Transverse colon (tissue), 4 donors: ENCODE results near the gene PCSK6.

Experiments used
- EP300 ChIP-seq: sonication (generic); formaldehyde crosslinking; IDR thresholded peaks from one replicate; pipeline ENCODE4 v1.6.1; 2017; ENCODE audit warnings: antibody characterized with exemption, low read depth
- POLR2A ChIP-seq: fragments of 450-650 bp; IDR thresholded peaks from one replicate; pipeline ENCODE4 v1.6.1; 2016; ENCODE audit warnings: antibody characterized with exemption, mild to moderate bottlenecking, moderate library complexity
- POLR2AphosphoS5 ChIP-seq, 3 donors: sonication (generic); formaldehyde crosslinking; IDR thresholded peaks; one replicate each; pipeline ENCODE4 v1.6.1; 2016; ENCODE audit warnings: antibody characterized with exemption in 3 of 3
- TF ChIP-seq, protein P1 (sequence below), 5 experiments: fragments of 200-600 bp in 3 of 5; fragments of 450-650 bp in 2 of 5; sonication (generic) in 3 of 5; IDR thresholded peaks; 1 replicate in 2 of 5; 2 replicates in 3 of 5; pipeline ENCODE4 v1.5.1; 2016 to 2017; ENCODE audit warnings: antibody characterized with exemption in 5 of 5, inconsistent platforms in 3 of 5, mild to moderate bottlenecking in 2 of 5, moderate library complexity in 1 of 5

DNA sequence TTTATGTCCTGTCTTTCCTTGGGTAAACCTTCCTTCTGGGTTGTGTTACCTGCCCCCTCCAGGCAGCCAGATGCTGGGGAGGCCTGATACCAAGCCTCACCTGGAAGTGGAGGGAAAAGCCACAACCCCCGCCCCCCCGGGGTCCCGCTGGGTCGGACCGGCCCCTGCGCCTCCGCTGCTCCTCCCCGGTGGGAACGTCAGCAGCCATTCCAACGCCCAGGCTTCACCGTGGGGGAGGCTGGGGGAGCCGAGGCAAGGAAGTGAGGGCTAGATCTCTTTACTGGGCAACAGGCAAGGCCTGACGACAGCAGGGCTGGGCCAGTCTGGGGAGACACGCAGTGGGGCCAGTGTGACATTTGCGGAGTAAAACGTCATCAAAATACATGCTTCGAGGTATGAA is 141.5 kb downstream of the PCSK6 start:
- TF ChIP-seq, protein P1, sequence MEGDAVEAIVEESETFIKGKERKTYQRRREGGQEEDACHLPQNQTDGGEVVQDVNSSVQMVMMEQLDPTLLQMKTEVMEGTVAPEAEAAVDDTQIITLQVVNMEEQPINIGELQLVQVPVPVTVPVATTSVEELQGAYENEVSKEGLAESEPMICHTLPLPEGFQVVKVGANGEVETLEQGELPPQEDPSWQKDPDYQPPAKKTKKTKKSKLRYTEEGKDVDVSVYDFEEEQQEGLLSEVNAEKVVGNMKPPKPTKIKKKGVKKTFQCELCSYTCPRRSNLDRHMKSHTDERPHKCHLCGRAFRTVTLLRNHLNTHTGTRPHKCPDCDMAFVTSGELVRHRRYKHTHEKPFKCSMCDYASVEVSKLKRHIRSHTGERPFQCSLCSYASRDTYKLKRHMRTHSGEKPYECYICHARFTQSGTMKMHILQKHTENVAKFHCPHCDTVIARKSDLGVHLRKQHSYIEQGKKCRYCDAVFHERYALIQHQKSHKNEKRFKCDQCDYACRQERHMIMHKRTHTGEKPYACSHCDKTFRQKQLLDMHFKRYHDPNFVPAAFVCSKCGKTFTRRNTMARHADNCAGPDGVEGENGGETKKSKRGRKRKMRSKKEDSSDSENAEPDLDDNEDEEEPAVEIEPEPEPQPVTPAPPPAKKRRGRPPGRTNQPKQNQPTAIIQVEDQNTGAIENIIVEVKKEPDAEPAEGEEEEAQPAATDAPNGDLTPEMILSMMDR (IDR thresholded peaks at IDR 0.05), result no peak
- TF ChIP-seq EP300, result no peak
- TF ChIP-seq POLR2AphosphoS5 (IDR thresholded peaks at IDR 0.05), result no peak
- no peak for TF ChIP-seq POLR2A
